ENCODE measurements around the gene ABHD12. TPM values are rescaled to one million over a fixed set of nuclear protein-coding genes. Genes with fewer than 3 reads are reported as not detected.

The ABHD12 gene
- total and polyA plus RNA-seq, 10 of the 15 experiments (the other 5 are each of a cell fraction or from before 2014, with no cell fraction given) = 1.5 to 61.8 (median 26.7) TPM

- TF ChIP-seq E2F8 (IDR thresholded peaks at IDR 0.05; ENCODE audit: low read depth, partially characterized antibody) (no peak), SMC3 (IDR thresholded peaks at IDR 0.05; ENCODE audit: borderline replicate concordance, low read length) (no peak)
Measured at GRCh38 chr20:25251558-25251957, 139.1 kb downstream of the ABHD12 start (continued).

DNA sequence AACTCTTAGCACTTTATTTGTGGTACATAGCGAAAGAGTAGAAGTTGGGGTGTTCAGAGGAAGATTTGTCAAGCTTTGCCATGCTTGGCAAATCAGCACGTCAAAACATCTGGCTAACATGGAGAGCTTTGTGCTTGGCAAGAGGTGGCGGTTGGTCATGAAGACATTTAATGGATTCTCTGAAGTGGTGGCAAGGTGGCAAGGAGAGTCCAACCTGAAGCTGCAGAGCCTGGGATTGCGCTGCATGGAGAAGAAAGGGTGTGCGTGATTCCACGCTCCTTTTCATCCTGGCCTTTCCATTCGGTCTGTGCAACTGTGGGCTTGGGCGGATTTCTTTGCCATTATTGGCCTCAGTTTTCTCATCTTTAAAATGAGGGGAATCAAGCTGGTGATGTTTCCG, 139.6 kb downstream of the ABHD12 start:
- no peak overlapping the region for H3K4me3 ChIP-seq
- RAD21 ChIA-PET (ENCODE audit: unreplicated experiment) = interaction anchor here (0.8 to 1.3 kb wide), 2 partner anchors 146 to 148 kb away, joined by 3 read pairs; no protein-coding TSS in a partner anchor
- in situ Hi-C loops (cut with MboI) = loop anchor here (25.0 kb wide), 1 partner anchor 1889 kb away; the partner anchor contains the start of genes GZF1 and NXT1
- ATAC-seq = no peak
- peaks cover 27% of the 10 kb centered on the region for H3K4me1 ChIP-seq (ENCODE audit: control insufficient read depth, insufficient read depth, low read length)
- no peaks in the 10 kb centered on the region; a peak in 2 of 4 replicates for H3K36me3 ChIP-seq (ENCODE audit: control insufficient read depth in 2 of 2, insufficient read depth in 2 of 2, low read length in 1 of 2)
- FAIRE-seq = no peak
- no peak overlapping the region for H3K9ac ChIP-seq (ENCODE audit: control insufficient read depth, insufficient read depth, low read length)
- DNase-seq (ENCODE audit: low read depth, low spot score) = no peak
- POLR2A ChIA-PET = no interaction called here
- WGBS (ENCODE audit: insufficient coverage, insufficient replicate concordance, low lambda C conversion rate, missing lambda C conversion rate) = 97% methylated on average over 9 of the region's 9 CpGs
- H4K20me1 ChIP-seq (ENCODE audit: control insufficient read depth, insufficient read depth) = 0 out of 2 replicates have a peak, but pooled peaks cover 3% of the 10 kb centered on the region
- H3K27me3 ChIP-seq (replicated peaks in 1 of 2; ENCODE audit: control insufficient read depth in 2 of 2, insufficient read depth in 2 of 2, low read length in 1 of 2) = no peaks in the 10 kb centered on the region
- SMC1A ChIA-PET (ENCODE audit: uncharacterized antibody, unreplicated experiment) = interaction anchor here (1.0 to 1.5 kb wide), 3 partner anchors 10 to 49 kb away, joined by 3 to 4 read pairs (median 3); no protein-coding TSS in a partner anchor
- 0 out of 2 replicates have a peak overlapping the region, but pooled peaks have one; percentile 26 for H3K4me2 ChIP-seq (ENCODE audit: control insufficient read depth, insufficient read depth)
- peaks cover 29% of the 10 kb centered on the region for H3K79me2 ChIP-seq (ENCODE audit: control insufficient read depth, insufficient read depth, low read length)
- BruUV-seq (replicated peaks) = no TSS peak
- no peak overlapping the region for H3K27ac ChIP-seq (ENCODE audit: control insufficient read depth, insufficient read depth)
- CTCF ChIA-PET = interaction anchor here (0.9 to 3.3 kb wide), 3 partner anchors 16 to 176 kb away, joined by 3 to 18 read pairs (median 3); no protein-coding TSS in a partner anchor
- intact Hi-C loops (cut with micrococcal nuclease; ENCODE audit: unreplicated experiment) = no loop called here
- H3K9me3 ChIP-seq (replicated peaks; ENCODE audit: control insufficient read depth, insufficient read depth, low read length) = no peaks in the 10 kb centered on the region
- H2AFZ ChIP-seq (ENCODE audit: control insufficient read depth, low read depth, low read length) = no peak overlapping the region
- TF ChIP-seq KLF5 (IDR thresholded peaks at IDR 0.05; ENCODE audit: partially characterized antibody) (no peak), NFXL1 (IDR thresholded peaks at IDR 0.05; ENCODE audit: borderline replicate concordance) (no peak), ZNF274 (IDR thresholded peaks at IDR 0.05; ENCODE audit: insufficient read depth, insufficient read length) (no peak), NBN (IDR thresholded peaks at IDR 0.05) (no peak), SMAD5 (IDR thresholded peaks at IDR 0.05; ENCODE audit: low read depth) (no peak), GATAD2B (conservative IDR thresholded peaks at IDR 0.05; ENCODE audit: low read depth) (no peak), EGR1 (IDR thresholded peaks at IDR 0.05; ENCODE audit: borderline replicate concordance in 1 of 2, low read depth in 2 of 2, low read length in 2 of 2) (no peak), BHLHE40 (IDR thresholded peaks at IDR 0.05; ENCODE audit: borderline replicate concordance in 1 of 2, low read depth in 2 of 2, low read length in 1 of 2) (no peak), SREBF1 (IDR thresholded peaks at IDR 0.05; ENCODE audit: low read length) (no peak), HDGF (IDR thresholded peaks at IDR 0.05) (no peak), TAF1 (IDR thresholded peaks at IDR 0.05; ENCODE audit: borderline replicate concordance, low read depth, low read length) (no peak), SMC3 (IDR thresholded peaks at IDR 0.05; ENCODE audit: borderline replicate concordance, low read length) (no peak)
- TF ChIP-seq, protein P1, sequence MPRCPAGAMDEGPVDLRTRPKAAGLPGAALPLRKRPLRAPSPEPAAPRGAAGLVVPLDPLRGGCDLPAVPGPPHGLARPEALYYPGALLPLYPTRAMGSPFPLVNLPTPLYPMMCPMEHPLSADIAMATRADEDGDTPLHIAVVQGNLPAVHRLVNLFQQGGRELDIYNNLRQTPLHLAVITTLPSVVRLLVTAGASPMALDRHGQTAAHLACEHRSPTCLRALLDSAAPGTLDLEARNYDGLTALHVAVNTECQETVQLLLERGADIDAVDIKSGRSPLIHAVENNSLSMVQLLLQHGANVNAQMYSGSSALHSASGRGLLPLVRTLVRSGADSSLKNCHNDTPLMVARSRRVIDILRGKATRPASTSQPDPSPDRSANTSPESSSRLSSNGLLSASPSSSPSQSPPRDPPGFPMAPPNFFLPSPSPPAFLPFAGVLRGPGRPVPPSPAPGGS (IDR thresholded peaks at IDR 0.05; ENCODE audit: borderline replicate concordance, insufficient read depth, low read depth, low read length, poor library complexity, severe bottlenecking) = no peak
- TF ChIP-seq, protein P2, sequence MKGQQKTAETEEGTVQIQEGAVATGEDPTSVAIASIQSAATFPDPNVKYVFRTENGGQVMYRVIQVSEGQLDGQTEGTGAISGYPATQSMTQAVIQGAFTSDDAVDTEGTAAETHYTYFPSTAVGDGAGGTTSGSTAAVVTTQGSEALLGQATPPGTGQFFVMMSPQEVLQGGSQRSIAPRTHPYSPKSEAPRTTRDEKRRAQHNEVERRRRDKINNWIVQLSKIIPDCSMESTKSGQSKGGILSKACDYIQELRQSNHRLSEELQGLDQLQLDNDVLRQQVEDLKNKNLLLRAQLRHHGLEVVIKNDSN (IDR thresholded peaks at IDR 0.05; ENCODE audit: borderline replicate concordance, extremely low read length, insufficient read depth, low read depth, low read length) = no peak
- TF ChIP-seq, protein P3, sequence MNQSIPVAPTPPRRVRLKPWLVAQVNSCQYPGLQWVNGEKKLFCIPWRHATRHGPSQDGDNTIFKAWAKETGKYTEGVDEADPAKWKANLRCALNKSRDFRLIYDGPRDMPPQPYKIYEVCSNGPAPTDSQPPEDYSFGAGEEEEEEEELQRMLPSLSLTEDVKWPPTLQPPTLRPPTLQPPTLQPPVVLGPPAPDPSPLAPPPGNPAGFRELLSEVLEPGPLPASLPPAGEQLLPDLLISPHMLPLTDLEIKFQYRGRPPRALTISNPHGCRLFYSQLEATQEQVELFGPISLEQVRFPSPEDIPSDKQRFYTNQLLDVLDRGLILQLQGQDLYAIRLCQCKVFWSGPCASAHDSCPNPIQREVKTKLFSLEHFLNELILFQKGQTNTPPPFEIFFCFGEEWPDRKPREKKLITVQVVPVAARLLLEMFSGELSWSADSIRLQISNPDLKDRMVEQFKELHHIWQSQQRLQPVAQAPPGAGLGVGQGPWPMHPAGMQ (IDR thresholded peaks at IDR 0.05; ENCODE audit: borderline replicate concordance) = no peak
